ENCODE measurements around the gene MN1. TPM values are rescaled to one million over a fixed set of nuclear protein-coding genes. Genes with fewer than 3 reads are reported as not detected.

The MN1 gene
- total and polyA plus RNA-seq, 7 donors, result 4.3 to 39.3 (median 17.6) TPM

DNA sequence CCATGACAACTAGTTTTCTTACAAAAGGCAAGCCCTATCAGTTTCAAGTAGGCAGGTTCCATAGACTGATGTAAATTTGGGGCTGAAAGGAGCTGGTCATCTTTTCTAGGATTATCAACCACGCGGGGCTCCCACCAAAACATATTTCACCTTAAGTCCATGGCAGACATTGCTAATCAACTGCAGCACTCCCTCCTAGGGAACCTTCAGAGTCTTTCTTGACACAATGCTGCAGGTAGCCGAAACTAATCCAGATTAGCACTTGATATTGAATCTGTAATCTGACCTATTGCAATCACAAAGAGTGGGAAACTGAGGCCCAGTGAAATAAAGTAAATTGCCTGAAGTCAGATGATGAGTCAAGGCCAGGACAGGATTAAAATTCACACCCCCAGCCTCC, 32.5 kb downstream of the MN1 start:
- Histone ChIP-seq H3K4me3 (no peak overlapping the region), H3K27ac (no peak overlapping the region), H3K9me3 (no peaks in the 10 kb centered on the region), H3K27me3 (ENCODE audit: insufficient read depth in 3 of 3, low read length in 2 of 3) (no peaks in the 10 kb centered on the region), H3K36me3 (ENCODE audit: insufficient read depth in 1 of 2, low read depth in 1 of 2) (no peaks in the 10 kb centered on the region), H3K4me1 (peaks cover 4% of the 10 kb centered on the region)
- intact Hi-C loops (cut with DNase I), result no loop called here
- 74 to 87% (median 77%) methylated on average over 3 of the region's 3 CpGs for WGBS, 3 donors
- TF ChIP-seq, protein P1, sequence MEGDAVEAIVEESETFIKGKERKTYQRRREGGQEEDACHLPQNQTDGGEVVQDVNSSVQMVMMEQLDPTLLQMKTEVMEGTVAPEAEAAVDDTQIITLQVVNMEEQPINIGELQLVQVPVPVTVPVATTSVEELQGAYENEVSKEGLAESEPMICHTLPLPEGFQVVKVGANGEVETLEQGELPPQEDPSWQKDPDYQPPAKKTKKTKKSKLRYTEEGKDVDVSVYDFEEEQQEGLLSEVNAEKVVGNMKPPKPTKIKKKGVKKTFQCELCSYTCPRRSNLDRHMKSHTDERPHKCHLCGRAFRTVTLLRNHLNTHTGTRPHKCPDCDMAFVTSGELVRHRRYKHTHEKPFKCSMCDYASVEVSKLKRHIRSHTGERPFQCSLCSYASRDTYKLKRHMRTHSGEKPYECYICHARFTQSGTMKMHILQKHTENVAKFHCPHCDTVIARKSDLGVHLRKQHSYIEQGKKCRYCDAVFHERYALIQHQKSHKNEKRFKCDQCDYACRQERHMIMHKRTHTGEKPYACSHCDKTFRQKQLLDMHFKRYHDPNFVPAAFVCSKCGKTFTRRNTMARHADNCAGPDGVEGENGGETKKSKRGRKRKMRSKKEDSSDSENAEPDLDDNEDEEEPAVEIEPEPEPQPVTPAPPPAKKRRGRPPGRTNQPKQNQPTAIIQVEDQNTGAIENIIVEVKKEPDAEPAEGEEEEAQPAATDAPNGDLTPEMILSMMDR (IDR thresholded peaks at IDR 0.05), result no peak
- ATAC-seq (no peak), DNase-seq (no peak)

DNA sequence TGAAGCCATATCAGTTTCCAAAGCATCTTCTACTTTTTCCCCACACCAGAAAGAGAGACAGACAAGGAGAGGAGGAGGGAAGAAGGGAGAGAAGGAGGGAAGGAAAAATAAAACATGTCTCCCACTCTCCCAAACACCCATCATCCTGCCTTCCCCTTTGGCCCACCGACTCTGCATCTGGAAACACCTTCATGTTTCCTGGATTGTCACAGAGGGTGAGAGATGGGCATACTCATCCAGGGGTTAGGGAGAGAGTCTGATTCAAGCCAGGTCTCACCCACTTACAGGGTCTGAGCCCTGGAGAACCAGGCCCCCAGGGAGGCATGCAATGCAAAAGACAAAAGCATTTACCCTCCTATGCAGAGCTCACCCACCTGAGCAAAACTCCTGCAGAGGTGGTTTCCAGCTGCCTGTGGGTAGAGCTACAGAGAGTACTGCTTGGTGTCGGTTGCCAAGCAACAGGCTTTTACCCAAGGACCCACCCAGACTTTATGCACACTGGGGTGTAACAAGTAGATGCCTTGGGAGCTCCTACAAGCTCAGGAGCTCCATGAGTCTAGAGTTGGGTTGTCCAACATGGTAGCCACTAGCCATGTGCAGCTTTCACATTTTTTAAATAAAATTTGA, 33.4 kb downstream of the MN1 start:
- TF ChIP-seq, protein P1 (IDR thresholded peaks at IDR 0.05), result no peak
- WGBS, 3 donors, result 76 to 93% (median 86%) methylated on average over 2 of the region's 2 CpGs

DNA sequence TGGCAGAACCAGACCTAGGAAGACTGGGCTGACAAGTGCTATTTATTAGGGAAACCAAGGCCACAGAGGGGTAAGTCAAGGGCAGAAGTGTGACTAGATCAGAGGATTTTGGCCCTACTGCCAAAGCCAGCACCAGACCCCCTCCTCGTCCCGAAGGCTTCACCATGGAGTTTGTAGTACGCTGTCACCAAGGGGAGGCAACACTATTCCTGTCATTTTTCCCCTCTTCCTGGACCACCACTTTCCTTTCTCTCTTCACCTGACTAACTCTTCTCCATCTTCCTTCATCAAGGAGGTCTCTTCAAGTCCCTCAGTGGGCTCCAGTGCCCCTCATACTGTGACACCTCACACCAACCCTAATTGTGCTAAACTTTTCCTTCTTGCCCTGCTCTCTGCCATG, 34.9 kb downstream of the MN1 start:
- Histone ChIP-seq H3K36me3 (ENCODE audit: insufficient read depth in 1 of 2, low read depth in 1 of 2) (no peaks in the 10 kb centered on the region), H3K27me3 (ENCODE audit: insufficient read depth in 3 of 3, low read length in 2 of 3) (no peaks in the 10 kb centered on the region), H3K4me1 (peaks cover 21% of the 10 kb centered on the region), H3K9me3 (no peaks in the 10 kb centered on the region), H3K27ac (peak overlapping the region; percentile 8), H3K4me3 (no peak overlapping the region)
- whole genome bisulfite sequencing, 3 donors, result 93 to 97% (median 97%) methylated on average over 3 of the region's 3 CpGs
- ATAC-seq (no peak), DNase-seq (no peak)
- TF ChIP-seq, protein P1 (IDR thresholded peaks at IDR 0.05), result no peak
- intact Hi-C loops (cut with DNase I), result no loop called here

More for the DNA sequence above, 33.4 kb downstream of the MN1 start:
- H3K27me3 ChIP-seq (ENCODE audit: insufficient read depth in 3 of 3, low read length in 2 of 3), result no peaks in the 10 kb centered on the region
- ATAC-seq, result no peak
- no peak for DNase-seq
- no peaks in the 10 kb centered on the region for H3K36me3 ChIP-seq (ENCODE audit: insufficient read depth in 1 of 2, low read depth in 1 of 2)
- H3K27ac ChIP-seq, result no peak overlapping the region
- intact Hi-C loops (cut with DNase I), result no loop called here
- no peak overlapping the region for H3K4me3 ChIP-seq
- H3K9me3 ChIP-seq, result no peaks in the 10 kb centered on the region
- H3K4me1 ChIP-seq, result peaks cover 9% of the 10 kb centered on the region

DNA sequence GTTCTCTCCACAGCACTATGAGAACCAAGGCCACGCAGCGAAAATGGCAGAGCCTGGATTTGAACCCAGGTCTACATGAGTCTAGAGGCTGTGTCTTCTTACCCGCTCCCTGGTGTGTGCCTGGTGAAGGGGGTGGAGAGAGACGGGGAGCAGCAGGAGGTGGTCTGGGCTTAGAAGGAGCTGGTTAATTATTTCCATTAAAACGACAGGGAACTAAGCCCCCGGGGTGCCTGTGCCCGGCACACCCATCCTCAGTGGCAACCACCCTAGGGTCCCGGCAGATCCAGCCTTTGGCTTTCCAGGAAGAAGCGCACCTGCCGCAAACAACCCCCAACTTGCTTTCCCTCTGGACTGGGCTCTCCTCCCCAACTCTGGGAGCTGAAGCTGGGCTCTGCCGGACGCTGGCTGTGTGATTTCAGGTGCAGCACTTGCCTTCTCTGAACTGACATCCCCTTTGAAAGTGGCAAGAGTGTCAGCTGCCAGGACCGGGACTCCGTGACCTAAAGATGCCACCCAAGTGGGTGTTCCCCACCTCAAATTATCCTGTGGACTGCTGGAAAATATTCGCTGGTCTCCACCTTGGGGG, 35.8 kb downstream of the MN1 start:
- H3K27ac ChIP-seq, result peak overlapping the region; percentile 16
- DNase-seq, result no peak
- no peak overlapping the region for H3K4me3 ChIP-seq
- no peaks in the 10 kb centered on the region for H3K36me3 ChIP-seq (ENCODE audit: insufficient read depth in 1 of 2, low read depth in 1 of 2)
- H3K4me1 ChIP-seq, result peaks cover 24% of the 10 kb centered on the region
- TF ChIP-seq, protein P1 (IDR thresholded peaks at IDR 0.05), result no peak
- ATAC-seq, result no peak
- no peaks in the 10 kb centered on the region for H3K9me3 ChIP-seq
- no peaks in the 10 kb centered on the region for H3K27me3 ChIP-seq (ENCODE audit: insufficient read depth in 3 of 3, low read length in 2 of 3)
- intact Hi-C loops (cut with DNase I), result no loop called here
- WGBS, 3 donors, result 87 to 93% (median 89%) methylated on average over 15 of the region's 15 CpGs
